GM21390 (cell line): ENCODE data around the gene PTX4.

Experiments used
- ATAC-seq: cut with Tn5 transposase; IDR thresholded peaks from one replicate; pipeline ENCODE4 v1.9.1; 2021; ENCODE audit not compliant: unreplicated experiment

PTX4 gene

DNA sequence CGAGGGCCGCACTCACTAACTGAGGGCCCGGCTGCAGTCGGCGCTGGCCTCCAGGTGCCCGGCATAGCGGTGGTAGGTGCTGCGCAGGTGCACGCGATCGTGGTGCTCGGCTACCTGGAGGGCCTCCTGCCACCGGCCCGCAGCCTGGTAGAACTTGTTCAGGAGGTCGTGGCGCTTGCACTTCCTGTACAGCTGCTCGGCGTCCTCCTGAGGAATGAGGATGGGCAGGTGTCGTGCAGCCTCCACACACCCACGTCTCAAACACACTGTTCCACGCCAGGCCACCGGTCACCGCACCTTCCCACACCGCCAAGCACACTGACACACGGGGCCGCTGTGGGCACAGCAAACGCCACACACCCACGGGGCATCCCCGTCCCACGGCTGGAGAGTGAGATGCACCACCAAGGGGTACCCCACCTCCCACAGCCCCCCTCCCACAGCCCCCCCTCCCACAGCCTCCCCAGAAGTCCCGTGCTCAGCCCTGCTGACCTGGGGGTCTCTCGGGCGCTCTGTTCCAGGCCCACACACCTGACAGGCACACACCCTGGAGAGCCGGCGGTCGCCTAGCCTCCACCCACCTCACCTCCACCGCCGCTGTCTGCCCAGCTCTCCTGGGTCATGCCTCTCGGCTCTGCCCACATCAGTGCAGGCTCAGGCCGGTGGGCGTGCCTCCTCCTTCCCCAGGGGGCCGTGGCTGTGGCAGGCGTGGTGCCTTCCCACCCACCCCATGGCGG is 37.3 kb upstream of the PTX4 start:
- ATAC-seq = no peak

DNA sequence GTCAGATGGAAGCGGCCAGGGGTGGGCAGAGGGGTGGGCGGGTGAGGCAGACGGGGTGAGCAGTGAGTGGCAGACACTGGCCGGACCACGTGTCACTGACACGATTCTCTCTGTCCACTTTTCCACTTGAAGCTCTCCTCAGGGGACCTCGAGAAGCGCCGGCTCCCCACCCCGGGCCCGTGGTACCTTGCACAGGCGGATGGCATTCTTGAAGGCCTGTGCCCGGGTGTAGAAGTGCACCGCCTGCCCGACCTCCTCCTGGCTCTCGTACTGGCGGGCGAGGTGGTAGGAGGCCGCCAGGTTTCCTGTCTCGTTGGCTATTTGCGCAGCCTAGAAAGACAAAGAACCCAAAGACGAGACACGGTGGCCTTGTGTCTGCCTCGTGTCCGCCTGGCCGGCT is 35.6 kb upstream of the PTX4 start:
- no peak for ATAC-seq

DNA sequence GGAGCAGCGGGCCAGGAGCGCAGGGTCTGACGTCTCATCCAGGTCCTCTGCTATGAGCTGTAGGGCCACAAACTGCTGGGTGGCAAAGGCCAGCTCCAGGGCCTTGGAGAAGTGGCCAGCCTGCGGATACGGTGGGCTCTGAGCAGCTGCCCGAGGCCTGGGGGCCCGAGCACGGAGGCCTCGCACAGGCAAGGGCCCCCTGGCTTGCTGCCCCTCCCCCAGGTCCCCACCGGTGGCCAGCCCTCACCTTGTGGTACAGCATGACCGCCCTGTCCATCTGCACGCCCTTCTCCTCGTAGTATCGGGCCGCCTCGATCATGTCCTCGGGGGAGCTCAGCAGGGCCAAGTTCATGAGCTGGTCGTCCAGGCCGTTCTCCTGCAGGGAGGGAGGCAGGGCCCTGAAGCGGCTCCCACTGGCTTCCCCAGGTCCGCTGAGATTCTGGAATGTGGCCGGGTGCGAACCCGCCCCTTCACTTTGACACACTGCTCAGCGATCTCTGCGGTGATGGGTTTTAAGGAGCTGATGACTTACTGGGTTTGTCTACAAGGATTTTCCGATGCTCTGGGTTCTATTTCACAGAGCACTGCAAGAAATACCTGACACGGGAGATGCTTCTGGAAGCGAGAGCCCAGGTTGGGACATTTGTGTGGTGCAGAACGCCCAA is 35.0 kb upstream of the PTX4 start:
- no peak for ATAC-seq

GRCh38 chr16:1520461-1520860 is 31.7 kb upstream of the PTX4 start:
- ATAC-seq = no peak

DNA sequence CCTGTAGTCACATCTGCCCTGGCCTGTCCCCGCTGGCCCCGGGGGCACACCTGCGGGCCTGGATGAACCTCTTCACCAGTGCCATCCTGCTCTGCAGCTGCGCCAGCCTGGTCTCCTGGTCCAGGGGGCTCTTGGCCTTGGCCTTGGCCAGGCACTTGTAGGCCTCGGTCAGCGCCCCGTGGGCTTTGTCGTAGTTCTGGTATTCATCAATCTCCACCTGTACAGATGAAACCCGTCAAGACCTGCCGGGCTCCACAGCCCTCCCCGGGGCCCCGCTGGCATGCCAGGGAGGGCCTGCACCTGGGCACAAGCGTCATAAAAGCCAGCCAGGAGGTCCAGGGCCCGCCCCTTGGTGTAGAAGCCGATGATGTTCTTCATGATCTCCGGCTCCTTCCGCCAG is 31.1 kb upstream of the PTX4 start:
- no peak for ATAC-seq

DNA sequence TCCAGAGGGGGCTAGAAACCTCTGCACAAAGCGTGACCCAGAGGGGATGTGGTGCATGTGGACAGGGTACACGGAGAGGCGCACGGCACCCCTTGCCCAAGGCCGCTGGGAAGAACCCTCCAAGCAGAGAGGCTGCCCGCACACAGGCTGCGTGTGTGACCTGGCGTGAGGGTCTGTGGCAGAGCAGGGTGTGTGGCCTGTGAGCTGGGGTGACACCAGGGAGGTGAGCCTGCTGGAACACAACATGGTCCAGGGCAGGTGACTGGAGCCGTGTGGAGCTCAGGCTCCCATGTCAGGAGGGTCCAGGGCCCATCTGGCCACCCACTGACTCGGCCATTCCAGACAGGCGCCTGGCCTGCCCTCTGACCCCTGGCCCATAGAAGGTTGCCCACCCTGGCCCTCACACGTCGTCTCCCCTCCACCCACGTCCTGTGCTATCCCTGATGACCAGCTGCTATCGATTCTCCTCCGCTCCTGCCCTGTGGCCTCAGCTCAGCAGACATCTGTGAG is 29.9 kb upstream of the PTX4 start:
- no peak for ATAC-seq

- ATAC-seq = no peak
Measured at GRCh38 chr16:1514507-1514906, 25.8 kb upstream of the PTX4 start.

DNA sequence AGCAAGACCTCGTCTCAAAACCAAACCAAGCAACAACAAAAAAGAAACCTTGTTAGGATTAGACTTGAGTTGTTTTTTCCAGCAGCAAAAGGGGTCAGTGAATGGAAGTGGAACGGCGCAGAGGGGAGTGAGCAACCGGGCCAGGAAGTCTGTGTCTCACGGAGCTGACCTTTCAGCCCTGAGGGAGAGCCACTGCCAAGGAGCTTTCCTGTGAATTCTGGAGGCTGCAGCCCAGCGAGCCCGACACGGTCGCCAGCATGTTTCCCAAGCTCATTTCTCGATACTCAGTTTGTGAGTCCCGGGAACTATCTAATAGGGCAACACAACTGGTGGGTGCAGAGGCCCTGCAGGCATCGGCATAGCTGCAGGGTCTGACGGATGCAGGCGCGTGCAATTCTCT is 24.0 kb upstream of the PTX4 start:
- ATAC-seq = no peak

DNA sequence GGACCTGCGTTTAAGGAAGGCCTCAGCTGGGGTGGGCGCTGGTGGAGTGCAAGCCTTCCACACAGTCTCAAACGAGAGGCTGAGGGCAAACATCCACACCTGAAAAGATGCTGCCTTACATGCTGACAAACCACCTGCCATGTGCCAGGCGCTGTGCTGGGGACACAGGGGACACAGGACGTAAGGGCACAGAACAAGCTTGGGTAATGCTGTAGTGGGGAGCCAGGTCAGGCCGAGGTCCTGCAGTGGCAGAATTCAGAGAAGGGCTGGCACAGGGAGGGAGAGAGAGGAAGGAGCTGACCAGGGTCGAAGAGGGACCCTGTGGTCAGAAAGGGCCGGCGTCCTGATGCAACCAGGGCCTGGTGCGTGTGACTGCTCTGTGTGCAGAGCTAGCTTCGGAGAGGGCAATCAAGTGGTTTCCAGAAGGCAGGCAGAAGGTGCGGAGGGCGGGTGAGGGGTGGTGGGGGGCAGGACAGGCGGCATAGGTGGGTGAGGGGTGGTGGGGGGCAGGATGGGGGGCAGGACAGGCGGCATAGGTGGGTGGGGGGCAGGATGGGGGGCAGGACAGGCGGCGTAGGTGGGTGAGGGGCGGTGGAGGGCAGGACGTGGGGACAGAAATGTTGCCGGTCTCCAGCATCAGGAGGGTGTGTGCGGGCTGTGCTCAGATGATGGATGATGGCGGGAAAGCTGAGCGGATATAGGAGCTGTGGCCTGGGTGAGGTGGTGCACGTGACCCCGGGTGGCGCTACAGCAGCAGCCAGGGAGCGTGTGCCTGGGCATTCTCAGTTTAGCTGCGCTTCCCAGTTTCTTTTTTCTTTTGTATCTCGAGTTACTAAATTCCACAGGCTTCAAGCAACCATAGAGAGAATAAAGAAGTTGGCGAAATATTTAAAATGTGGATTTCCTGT is 23.2 kb upstream of the PTX4 start:
- ATAC-seq = no peak

DNA sequence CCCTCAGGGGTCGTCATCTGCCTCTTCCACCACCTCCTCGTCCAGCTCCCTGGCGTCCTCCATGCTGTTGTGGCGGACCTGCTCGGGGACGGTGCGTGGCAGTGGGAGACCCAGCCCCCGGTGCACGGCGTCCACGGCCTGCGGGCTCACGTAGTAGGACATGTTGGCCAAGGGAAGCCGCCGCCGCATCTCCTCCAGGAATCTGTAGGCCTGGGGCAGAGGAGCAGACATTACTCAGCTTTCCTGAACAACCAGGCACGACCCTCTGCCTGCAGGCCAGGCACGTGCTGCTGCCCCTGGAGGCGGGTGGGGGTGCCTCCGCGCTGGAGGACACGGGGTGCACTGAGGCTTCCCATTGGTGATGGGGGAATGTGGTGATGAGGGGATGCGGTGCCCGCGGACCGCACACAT is 22.2 kb upstream of the PTX4 start:
- ATAC-seq = no peak

DNA sequence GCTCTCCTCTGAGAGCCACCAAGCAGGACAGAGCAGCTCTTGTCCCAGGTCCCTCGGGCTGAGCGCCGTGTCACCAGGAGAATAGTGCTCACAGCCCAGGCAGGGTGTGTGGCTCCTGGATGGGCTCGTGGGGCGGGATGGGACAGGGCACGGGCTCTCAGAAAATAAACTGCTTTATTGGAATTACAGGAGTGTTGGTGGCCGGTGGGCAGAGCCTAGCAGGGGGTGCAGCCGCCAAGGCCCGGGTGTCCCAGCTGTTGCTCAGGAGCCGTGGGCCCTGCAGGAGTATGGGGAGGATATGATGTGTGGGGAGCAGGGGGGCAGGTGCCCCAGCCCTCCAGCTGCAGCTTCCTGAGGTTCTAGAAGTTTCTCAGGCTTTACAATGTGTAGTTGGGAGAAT is 21.5 kb upstream of the PTX4 start:
- no peak for ATAC-seq

DNA sequence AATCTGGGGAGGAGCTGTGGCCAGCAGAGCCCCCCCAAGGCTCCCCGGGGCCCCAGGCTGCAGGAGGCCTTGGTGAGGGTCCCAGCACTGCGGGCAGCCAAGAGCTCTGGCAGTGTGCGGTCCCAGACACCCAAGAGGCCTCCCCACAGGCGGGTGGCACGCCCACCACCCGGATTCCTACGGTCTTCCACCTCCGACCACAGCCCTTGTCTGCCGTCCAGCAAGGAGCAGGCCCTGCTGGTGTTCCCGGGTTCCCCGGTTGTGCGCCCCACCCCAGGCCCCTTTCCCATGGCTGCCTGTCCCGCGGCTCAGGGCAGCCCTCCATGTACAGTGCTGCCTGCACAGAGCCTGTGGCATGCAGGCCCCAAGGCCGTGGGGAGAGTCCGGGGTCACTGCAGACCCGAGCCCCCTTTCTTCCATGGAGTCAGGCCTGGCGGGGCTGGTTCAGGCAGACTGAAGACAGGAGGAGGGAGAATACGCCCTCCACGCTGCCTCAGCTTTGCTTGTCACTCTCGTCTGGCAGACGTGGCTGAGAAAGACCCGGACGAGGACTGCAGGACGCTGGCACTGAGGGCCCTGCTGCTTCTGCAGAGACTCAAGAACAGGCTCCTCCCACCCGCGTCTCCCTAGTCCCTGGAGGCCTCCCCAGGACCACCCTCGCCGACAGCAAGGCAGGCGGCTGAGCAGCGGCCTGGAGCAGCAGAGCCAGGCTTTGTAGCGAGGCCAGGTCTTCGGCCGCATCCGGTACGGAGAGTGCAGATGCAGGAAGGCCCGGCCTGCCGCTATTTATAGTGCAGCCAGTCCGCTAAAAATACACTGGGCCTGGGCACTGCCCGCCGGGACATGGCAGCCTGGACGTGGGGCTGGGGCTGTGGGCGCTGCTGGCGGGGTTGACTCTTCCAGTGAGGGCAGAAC is 20.8 kb upstream of the PTX4 start:
- no peak for ATAC-seq

GRCh38 chr16:1508494-1509187 is 19.9 kb upstream of the PTX4 start:
- no peak for ATAC-seq

DNA sequence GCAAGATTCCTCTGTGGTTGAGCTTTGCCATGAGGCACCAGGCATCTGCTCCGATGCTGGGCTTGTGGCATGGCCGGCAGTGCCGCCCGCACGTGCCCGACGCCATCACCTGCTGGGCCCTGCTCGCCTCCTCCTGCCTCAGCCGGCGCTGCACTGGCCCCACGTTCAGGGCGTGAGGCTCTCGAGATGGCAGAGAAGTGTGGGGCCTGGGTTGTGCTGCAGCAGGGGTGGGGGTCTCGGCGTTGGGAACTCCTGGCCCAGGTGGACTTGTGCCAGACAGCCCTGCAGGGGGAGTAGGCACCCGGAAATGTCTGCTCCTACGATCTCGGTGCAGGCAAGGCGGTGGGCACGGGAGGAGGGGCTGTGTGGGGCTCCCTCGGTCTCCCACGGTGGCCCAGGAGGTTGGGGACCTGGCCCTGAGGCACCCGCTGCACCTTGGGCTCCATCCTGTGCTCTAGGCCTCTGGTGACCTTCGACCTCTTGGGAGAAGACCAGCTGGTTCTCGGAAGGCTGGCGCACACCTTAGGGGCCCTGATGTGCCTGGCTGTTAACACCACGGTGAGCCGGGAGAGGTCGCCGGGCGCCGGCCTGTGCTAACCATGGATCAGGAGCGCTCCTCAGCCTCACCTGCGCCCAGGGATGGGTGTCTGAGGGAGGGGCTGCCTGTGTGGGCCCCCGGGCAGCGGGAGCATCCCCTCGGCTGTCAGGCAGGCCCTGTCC is 17.9 kb upstream of the PTX4 start:
- no peak for ATAC-seq

DNA sequence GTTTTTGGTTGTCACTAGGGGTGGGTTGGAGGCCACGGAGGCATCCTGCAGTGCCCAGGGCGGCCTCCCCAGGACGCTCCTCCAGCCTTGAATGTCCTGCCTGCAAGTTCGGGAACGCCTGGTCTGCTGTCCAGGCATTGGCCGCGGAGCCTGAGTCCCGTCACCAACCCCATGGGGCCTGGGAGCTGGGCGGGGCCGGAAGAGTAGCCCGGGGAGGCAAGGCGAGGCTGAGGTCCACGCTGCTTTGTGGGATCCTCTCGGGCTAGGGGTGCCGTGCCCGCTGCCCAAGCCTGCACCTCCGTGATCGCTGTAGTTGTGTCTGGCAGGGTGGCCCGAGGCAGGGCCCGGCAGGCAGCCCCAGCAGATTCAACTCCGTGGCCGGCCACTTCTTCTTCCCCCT is 17.2 kb upstream of the PTX4 start:
- ATAC-seq = no peak

DNA sequence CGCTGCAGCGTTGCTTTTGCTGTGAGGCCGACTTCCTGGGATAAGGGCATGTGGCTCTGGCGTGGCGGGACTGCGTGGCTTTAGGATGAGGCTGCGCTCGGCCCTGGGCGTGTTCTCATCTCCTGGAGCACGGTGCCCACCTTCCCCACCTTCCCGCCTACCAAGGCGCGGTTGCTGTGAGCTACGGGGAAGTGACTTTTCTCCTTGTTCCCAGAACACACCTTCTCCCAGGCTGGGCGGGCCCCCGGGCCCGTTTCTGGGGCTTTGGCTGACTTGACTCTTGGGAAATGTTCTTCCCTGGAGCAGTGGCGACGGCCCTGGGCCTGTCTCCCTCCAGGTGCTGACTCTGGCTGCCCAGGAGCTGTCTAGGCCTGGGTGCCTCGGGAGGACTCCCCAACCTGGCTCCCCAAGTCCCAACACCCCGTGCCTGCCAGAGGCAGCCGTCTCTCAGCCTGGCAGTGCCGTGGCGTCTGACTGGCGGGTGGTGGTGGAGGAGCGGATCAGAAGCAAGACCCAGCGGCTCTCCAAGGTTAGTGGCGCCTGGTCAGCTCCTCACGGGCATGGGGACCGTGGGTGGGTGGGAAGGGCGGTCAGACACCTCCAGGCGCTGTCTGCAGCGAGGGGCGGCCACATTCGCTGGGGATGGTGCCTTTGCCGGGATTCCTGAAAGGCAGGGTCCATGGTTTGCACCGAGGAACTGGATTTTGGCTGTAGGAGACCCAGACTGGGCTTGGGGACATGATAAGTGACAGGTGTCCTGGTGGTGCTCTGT is 16.5 kb upstream of the PTX4 start:
- ATAC-seq = no peak

DNA sequence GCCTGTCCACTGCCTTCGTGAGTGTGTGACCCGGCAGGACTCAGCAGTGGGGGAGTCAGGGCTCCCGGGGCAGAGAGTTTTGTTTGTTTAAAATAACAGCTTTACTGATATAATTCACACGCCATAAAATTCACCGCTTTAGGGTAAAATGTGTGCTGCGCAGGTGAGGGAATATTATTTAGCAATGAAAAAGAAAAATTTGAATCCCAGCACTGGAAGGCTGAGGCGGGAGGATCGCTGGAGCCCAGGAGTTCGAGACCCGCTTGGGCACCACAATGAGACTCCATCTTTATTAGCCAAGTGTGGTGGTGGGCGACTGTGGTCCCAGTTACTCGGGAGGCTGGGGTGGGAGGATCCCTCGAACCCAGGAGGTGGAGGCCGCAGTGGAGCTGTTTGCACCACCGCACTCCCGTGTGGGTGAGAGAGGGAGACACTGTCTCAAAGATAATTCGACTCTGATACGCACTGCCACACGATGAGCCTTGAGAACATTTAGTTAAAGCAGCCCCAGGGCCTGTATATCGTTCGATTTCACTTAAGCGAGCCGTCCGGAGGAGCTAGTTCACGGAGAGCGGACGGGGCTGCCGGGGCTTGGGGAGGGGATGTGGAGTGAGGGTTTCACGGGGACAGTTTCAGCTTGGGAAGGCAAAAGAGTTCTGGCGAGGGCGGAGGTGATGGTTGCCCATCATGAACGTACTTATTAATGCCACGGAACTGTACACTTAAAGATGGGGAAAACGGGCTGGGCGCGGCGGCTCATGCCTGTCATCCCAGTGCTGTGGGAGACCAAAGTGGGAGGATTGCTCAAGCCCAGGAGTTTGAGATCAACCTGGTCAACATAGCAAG is 14.6 kb upstream of the PTX4 start:
- no peak for ATAC-seq
